HG03196 (cell line): ENCODE results near the gene AUH.

ENCODE experiments used
- ATAC-seq: cut with Tn5 transposase; IDR thresholded peaks from one replicate; pipeline ENCODE4 v1.9.1; 2021; ENCODE audit not compliant: unreplicated experiment

The AUH gene

DNA sequence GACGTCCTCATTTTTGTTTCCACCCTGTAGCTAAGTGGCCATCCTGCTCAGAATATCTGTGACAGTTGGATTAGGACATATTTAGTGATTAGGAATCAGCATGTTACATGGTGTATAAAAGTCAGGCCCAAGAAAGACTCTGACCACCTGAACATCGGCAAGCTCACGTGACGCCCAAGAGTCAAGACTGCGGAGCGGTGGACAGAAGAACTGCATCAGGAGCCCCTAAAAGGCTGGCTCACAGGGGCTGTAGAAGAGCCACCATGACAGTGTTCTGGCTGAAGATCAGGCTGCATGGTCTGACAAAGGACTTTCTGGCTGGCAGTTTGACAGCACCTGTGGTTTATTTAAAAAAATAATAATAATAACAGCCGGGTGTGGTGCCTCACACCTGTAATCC, 185.3 kb downstream of the AUH start:
- no peak for ATAC-seq

DNA sequence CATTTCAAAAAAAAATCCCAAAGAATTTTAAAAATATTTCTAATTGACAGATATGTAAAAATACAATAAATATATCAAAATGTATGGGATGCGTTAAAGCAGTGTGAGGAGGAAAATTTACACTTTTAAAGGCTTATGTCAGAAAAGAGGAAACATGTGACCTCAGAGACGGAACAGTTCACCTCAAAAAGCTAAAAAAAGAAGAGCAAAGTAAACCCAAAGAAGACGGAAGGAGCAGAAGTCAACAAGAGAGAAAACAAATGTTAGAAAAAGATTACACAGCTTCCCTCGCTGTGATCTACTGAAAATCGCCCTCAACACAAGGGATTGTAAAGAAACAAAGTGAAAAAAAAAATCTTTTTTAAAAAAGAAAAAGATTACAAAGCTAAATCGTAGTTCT, 186.9 kb downstream of the AUH start:
- ATAC-seq: no peak

DNA sequence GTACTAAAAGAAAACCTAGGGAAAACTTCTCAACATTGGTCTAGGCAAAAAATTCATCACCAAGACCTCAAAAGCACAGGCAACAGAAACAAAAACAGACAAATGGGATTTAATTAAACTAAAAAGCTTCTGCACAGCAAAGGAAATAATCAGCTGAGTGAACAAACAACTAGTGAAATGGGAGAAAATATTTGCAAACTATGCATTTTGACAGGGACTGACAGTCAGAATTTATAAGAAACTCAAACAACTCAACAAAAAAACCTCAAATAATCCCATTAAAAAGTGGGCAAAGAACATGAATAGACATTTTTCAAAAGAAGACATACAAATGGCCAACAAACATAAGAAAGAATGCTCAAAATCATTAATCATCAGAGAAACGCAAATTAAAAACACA, 189.4 kb downstream of the AUH start:
- ATAC-seq: no peak

DNA sequence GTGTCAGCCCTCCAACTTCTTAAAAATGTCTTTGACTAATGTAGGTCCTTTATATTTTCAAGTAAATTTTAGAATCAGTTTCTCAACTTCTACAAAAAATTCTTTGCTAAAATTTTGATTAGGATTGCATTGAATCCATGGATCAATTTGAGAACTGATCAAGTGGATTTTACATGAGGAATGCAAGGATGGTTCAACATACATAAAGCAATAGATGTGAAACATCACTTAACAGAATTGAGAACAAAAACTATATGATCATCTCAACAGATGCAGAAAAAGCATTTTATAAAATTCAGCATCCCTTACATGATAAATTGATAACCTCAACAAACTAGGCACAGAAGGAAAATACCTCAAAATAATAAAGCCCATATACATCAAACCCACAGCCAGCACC, 190.8 kb downstream of the AUH start:
- no peak for ATAC-seq

DNA sequence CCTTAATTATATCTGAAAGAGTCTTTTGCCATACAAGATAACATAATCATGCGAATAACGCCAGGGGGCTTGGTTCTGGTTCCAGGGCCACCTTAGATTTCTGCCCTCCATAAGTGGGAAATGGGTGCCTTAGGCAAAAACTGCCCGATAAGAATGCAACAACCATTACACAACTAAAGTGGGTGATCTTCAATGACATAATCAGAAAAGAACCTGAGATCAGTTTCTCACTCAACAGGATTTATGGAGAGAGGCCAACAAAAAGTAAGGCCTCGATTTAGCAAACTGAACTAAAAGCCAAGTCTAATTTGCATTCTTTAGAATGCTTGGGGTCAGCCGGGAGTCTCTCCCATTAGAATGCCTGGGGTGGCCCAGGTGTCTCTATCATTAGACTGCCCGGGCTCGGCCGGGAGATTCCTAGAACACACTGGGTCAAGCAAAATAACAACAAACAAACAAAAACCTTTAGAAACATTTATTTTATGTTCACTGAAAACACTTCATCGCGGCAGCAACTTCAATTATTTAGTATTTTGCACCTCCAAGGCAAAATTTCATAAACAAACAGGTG, 194.8 kb downstream of the AUH start:
- no peak for ATAC-seq

DNA sequence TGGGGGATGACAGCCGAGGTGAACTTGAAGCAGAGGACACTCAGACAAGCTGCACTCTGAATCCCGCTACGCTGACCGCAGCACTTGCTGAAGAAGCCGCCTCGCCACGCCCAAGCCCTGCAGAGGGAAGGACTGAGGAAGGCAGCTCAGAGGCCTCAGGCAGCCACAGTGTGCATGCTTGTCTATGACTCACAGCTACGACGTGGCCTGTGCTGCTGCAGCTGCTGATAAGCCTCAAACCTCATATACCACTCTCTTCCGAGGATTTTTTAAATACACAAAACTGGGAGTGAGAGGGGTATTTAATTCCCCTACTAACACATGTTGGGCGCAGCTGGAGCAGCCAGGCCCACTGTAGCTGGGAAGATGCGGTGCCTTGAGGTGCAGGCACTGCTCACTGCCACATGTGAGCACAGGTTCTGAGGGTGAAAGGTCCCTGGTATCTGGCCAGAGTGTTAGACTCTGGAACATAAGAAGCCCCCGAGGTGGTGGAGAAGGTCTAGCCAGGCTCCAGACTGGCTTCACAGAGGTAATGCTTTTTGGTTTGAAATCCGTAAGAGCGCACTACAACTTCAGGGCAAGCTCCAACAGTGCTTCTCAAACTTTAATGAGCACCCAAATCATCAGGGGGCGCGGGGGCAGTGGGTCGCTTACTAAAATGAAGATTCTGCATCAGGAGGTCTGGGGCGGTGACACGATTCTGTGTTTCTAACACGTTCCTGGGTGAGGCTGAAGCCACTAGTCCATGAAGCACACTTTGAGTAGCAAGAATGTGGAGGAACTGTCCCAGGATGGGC, 196.8 kb downstream of the AUH start:
- ATAC-seq: no peak
